Lower lobe of right lung (tissue), 2 donors: ENCODE data around the gene TTC7B. TPM values are rescaled to one million over a fixed set of nuclear protein-coding genes. Genes with fewer than 3 reads are reported as not detected.

Experiments used
- ATAC-seq, 2 donors: fragments of 200-7000 bp; cut with Tn5 transposase; one replicate each; pipeline ENCODE4 v1.9.1; 2020 to 2022; ENCODE audit warnings: mild to moderate bottlenecking in 2 of 2, moderate library complexity in 2 of 2
- DNase-seq: peaks from one replicate; pipeline ENCODE4 v3.0.0-alpha.2; 2020
- H3K27ac ChIP-seq: fragments of 200-600 bp; one replicate; pipeline ENCODE4 v1.8.0; 2022
- H3K27me3 ChIP-seq: fragments of 200-600 bp; one replicate; pipeline ENCODE4 v1.8.0; 2022; ENCODE audit warnings: low read depth
- H3K36me3 ChIP-seq: fragments of 200-600 bp; one replicate; pipeline ENCODE4 v1.8.0; 2022; ENCODE audit warnings: mild to moderate bottlenecking
- H3K4me1 ChIP-seq: fragments of 200-600 bp; one replicate; pipeline ENCODE4 v1.8.0; 2022
- H3K4me3 ChIP-seq: fragments of 200-600 bp; one replicate; pipeline ENCODE4 v1.8.0; 2022; ENCODE audit warnings: mild to moderate bottlenecking
- H3K9me3 ChIP-seq: fragments of 200-600 bp; one replicate; pipeline ENCODE4 v1.8.0; 2022
- CTCF ChIP-seq: fragments of 200-600 bp; IDR thresholded peaks from one replicate; pipeline ENCODE4 v1.8.0; 2022; ENCODE audit warnings: antibody characterized with exemption, mild to moderate bottlenecking
- intact Hi-C: fragments of 100-400 bp; cut with DNase I; formaldehyde crosslinking; loops from one replicate; pipeline ENCODE4 v1.11.0; 2022
- total RNA-seq: library from RNA; stranded (reverse); fragmentation: NEBNext Ultra II Directional; extraction: Animal tissue kit (Norgen Biotek cat#: 25700); gene quantifications from one replicate; pipeline ENCODE4 v1.2.1, GENCODE V29; 2021
- donor health status: DM: no; HTN: yes; CAD: no; lungs with severe emphysema.

TTC7B gene
- total RNA-seq, 1 donor from 2014 or later, result 54.1 TPM

- DNase-seq (no peak), ATAC-seq (no peak)
- no peaks in the 10 kb centered on the region for H3K9me3 ChIP-seq
- H3K27me3 ChIP-seq, result no peaks in the 10 kb centered on the region
- H3K36me3 ChIP-seq, result no peaks in the 10 kb centered on the region
- TF ChIP-seq CTCF, result no peak
- intact Hi-C loops, result no loop called here
- H3K4me1 ChIP-seq, result peaks cover 31% of the 10 kb centered on the region
- H3K27ac ChIP-seq, result no peak overlapping the region
- no peak overlapping the region for H3K4me3 ChIP-seq
Observed at GRCh38 chr14:90614696-90615516, 201.3 kb downstream of the TTC7B start.

GRCh38 chr14:90613997-90614396, 202.2 kb downstream of the TTC7B start:
- no peak for TF ChIP-seq CTCF
- intact Hi-C loops, result no loop called here
- no peaks in the 10 kb centered on the region for H3K36me3 ChIP-seq
- H3K9me3 ChIP-seq, result no peaks in the 10 kb centered on the region
- H3K4me3 ChIP-seq, result no peak overlapping the region
- H3K4me1 ChIP-seq, result peaks cover 39% of the 10 kb centered on the region
- no peak for ATAC-seq
- H3K27me3 ChIP-seq, result no peaks in the 10 kb centered on the region
- no peak overlapping the region for H3K27ac ChIP-seq
- DNase-seq, result no peak

GRCh38 chr14:90613453-90613852, 202.8 kb downstream of the TTC7B start:
- ATAC-seq, result peak in 1 of 2 donors; percentile 22
- TF ChIP-seq CTCF, result no peak

GRCh38 chr14:90612801-90613200, 203.4 kb downstream of the TTC7B start:
- ATAC-seq, result no peak
- intact Hi-C loops, result no loop called here
- H3K36me3 ChIP-seq, result no peaks in the 10 kb centered on the region
- H3K9me3 ChIP-seq, result no peaks in the 10 kb centered on the region
- no peak overlapping the region for H3K27ac ChIP-seq
- DNase-seq, result no peak
- peaks cover 42% of the 10 kb centered on the region for H3K4me1 ChIP-seq
- TF ChIP-seq CTCF, result no peak
- H3K4me3 ChIP-seq, result no peak overlapping the region
- no peaks in the 10 kb centered on the region for H3K27me3 ChIP-seq

More at GRCh38 chr14:90613453-90613852, 202.8 kb downstream of the TTC7B start:
- intact Hi-C loops, result no loop called here
- Histone ChIP-seq H3K4me3 (no peak overlapping the region), H3K9me3 (no peaks in the 10 kb centered on the region), H3K27me3 (no peaks in the 10 kb centered on the region), H3K27ac (no peak overlapping the region), H3K4me1 (peaks cover 42% of the 10 kb centered on the region), H3K36me3 (no peaks in the 10 kb centered on the region)
- DNase-seq, result no peak

- no peak for TF ChIP-seq CTCF
- intact Hi-C loops, result no loop called here
- Histone ChIP-seq H3K36me3 (no peaks in the 10 kb centered on the region), H3K4me3 (no peak overlapping the region), H3K4me1 (peaks cover 42% of the 10 kb centered on the region), H3K27ac (peak overlapping the region; percentile 24), H3K27me3 (no peaks in the 10 kb centered on the region), H3K9me3 (no peaks in the 10 kb centered on the region)
- no peak for DNase-seq
- ATAC-seq, result no peak
Observed at GRCh38 chr14:90611936-90612335, 204.3 kb downstream of the TTC7B start.
